ENCODE results near the gene KRT74.
A peak's percentile ranks its signal among the peaks of the same experiment; 100 is the strongest.

Gene KRT74

GRCh38 chr12:52573743-52574142, at the start of gene KRT74:
Gene KRT74, minus strand, starts transcription at chr12:52573843. Its CDS starts 66 bp downstream, at chr12:52573777.
- DNase-seq, result no peak

GRCh38 chr12:52622349-52622748, 48.7 kb upstream of the KRT74 start:
- no peak for DNase-seq

GRCh38 chr12:52618866-52619265, 45.2 kb upstream of the KRT74 start:
- no peak for DNase-seq

- no peak for DNase-seq
Measured at GRCh38 chr12:52618216-52618615, 44.6 kb upstream of the KRT74 start, which contains the start of gene KRT73. Gene KRT73, minus strand, starts transcription at chr12:52618559. Its CDS starts 35 bp downstream, at chr12:52618524.

GRCh38 chr12:52617403-52617785, 43.8 kb upstream of the KRT74 start:
- no peak for DNase-seq

- DNase-seq, result no peak
Measured at GRCh38 chr12:52616680-52617402, 43.2 kb upstream of the KRT74 start.

GRCh38 chr12:52615912-52616311, 42.3 kb upstream of the KRT74 start:
- no peak for DNase-seq

- peak; percentile 4 for DNase-seq
Measured at GRCh38 chr12:52615208-52615868, 41.7 kb upstream of the KRT74 start.

- DNase-seq, result no peak
Measured at GRCh38 chr12:52614381-52615207, 41.0 kb upstream of the KRT74 start.

GRCh38 chr12:52613384-52614030, 39.9 kb upstream of the KRT74 start:
- no peak for DNase-seq

GRCh38 chr12:52612431-52613383, 39.1 kb upstream of the KRT74 start:
- no peak for DNase-seq

GRCh38 chr12:52611080-52611468, 37.4 kb upstream of the KRT74 start:
- no peak for DNase-seq

GRCh38 chr12:52608826-52609630, 35.4 kb upstream of the KRT74 start:
- no peak for DNase-seq

- DNase-seq, result no peak
Measured at GRCh38 chr12:52608161-52608560, 34.5 kb upstream of the KRT74 start.

- DNase-seq, result no peak
Measured at GRCh38 chr12:52607314-52607713, 33.7 kb upstream of the KRT74 start.

- DNase-seq, result no peak
Measured at GRCh38 chr12:52606581-52607218, 33.1 kb upstream of the KRT74 start.

GRCh38 chr12:52606096-52606495, 32.5 kb upstream of the KRT74 start:
- no peak for DNase-seq

- no peak for DNase-seq
Measured at GRCh38 chr12:52605542-52605941, 31.9 kb upstream of the KRT74 start.

- no peak for DNase-seq
Measured at GRCh38 chr12:52604859-52605258, 31.2 kb upstream of the KRT74 start.

- peak; percentile 2 for DNase-seq
Measured at GRCh38 chr12:52603314-52603713, 29.7 kb upstream of the KRT74 start.

All from fibroblast of upper back skin (primary cell).